HG02840 (cell line): ENCODE data around the gene GJA10.

Experiments
- ATAC-seq: cut with Tn5 transposase; IDR thresholded peaks from one replicate; pipeline ENCODE4 v1.9.1; 2021; ENCODE audit warnings: mild to moderate bottlenecking, moderate library complexity, moderate number of reproducible peaks; ENCODE audit not compliant: unreplicated experiment, low FRiP score

The GJA10 gene

GRCh38 chr6:89941763-89942497 lies 47.7 kb downstream of the GJA10 start:
- no peak for ATAC-seq

GRCh38 chr6:89942601-89943000 lies 48.3 kb downstream of the GJA10 start:
- no peak for ATAC-seq

GRCh38 chr6:89944181-89944755 lies 50.0 kb downstream of the GJA10 start:
- no peak for ATAC-seq

- ATAC-seq = no peak
Observed at GRCh38 chr6:89944826-89945407, 50.6 kb downstream of the GJA10 start.
